ENCODE results near the gene AKT2. TPM values are rescaled to one million over a fixed set of nuclear protein-coding genes. Genes with fewer than 3 reads are reported as not detected.

The AKT2 gene
- total RNA-seq, 1 donor from 2014 or later = 46.4 TPM

GRCh38 chr19:40237791-40238190 lies 47.4 kb downstream of the AKT2 start:
- TF ChIP-seq CTCF (conservative IDR thresholded peaks at IDR 0.05; ENCODE audit: low read depth, low read length) = no peak
- no peak overlapping the region for H3K4me3 ChIP-seq (ENCODE audit: low read depth, low read length)
- no peak for DNase-seq (ENCODE audit: low read depth)

DNA sequence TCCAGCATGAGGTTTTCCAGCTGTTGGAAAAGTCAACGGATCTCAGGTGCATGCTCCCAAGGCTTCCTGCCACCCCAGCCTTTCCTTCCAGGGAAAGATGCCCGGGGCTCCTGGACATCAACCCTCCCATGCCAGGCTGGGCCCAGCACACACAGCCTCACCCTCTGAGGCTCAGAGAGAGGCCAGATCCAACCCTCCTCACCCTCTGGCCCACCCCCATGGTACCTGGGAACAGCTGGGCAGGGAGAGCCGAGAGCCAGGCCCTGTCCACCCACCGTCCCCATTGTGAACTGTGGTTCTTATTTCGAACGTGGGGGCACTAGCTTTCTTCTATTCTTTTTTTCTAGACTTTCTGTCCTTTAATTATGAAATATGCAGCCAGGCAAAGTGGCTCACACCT lies 48.8 kb downstream of the AKT2 start:
- no peak for DNase-seq (ENCODE audit: low read depth)
- no peak overlapping the region for H3K4me3 ChIP-seq (ENCODE audit: low read depth, low read length)
- no peak for TF ChIP-seq CTCF (conservative IDR thresholded peaks at IDR 0.05; ENCODE audit: low read depth, low read length)

- no peak overlapping the region for H3K4me3 ChIP-seq (ENCODE audit: low read depth, low read length)
- no peak for DNase-seq (ENCODE audit: low read depth)
- TF ChIP-seq CTCF (conservative IDR thresholded peaks at IDR 0.05; ENCODE audit: low read depth, low read length) = no peak
These were observed 49.2 kb downstream of the AKT2 start for GRCh38 chr19:40236026-40236355.

DNA sequence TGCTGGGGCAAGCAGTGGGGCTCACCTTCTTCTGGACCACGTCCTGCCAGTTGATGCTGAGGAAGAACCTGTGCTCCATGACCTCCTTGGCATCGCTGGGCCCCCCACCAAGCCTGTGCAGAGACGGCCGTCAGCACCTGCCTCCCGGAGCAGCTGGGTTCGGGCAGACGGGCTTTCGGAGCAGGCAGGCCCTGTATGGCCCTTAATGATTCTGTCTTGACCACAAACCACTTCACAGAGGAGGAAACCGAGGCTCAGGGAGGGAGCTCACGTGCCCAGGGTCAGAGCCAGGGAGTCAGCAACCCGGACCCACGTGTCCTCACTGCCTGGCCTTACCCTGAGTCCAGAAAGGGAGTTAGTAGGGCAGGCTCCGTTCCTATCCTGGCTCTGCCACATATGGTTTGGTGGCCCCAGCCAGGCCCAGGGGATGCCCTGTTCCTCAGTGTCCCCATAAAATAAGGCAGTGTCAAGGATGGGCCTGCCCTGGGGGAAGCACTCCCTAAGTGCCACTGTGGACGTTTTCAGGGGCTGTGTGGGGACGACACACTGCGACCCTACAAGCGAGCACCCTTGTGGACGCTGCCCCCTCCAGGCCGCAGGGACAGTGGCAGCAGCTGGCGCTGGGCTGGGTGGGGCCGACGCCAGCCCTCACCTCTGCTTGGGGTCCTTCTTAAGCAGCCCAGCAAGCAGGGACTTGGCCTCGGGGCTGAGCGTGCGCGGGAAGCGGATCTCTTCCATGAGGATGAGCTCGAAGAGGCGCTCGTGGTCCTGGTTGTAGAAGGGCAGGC lies 49.7 kb downstream of the AKT2 start:
- peak; percentile 26 for TF ChIP-seq CTCF (conservative IDR thresholded peaks at IDR 0.05; ENCODE audit: low read depth, low read length)

GRCh38 chr19:40234429-40235237 lies 50.5 kb downstream of the AKT2 start:
- TF ChIP-seq CTCF (conservative IDR thresholded peaks at IDR 0.05; ENCODE audit: low read depth, low read length) = no peak
- H3K4me3 ChIP-seq (ENCODE audit: low read depth, low read length) = no peak overlapping the region
- no peak for DNase-seq (ENCODE audit: low read depth)

More for the DNA sequence above, 49.7 kb downstream of the AKT2 start:
- DNase-seq (ENCODE audit: low read depth) = no peak
- no peak overlapping the region for H3K4me3 ChIP-seq (ENCODE audit: low read depth, low read length)

DNA sequence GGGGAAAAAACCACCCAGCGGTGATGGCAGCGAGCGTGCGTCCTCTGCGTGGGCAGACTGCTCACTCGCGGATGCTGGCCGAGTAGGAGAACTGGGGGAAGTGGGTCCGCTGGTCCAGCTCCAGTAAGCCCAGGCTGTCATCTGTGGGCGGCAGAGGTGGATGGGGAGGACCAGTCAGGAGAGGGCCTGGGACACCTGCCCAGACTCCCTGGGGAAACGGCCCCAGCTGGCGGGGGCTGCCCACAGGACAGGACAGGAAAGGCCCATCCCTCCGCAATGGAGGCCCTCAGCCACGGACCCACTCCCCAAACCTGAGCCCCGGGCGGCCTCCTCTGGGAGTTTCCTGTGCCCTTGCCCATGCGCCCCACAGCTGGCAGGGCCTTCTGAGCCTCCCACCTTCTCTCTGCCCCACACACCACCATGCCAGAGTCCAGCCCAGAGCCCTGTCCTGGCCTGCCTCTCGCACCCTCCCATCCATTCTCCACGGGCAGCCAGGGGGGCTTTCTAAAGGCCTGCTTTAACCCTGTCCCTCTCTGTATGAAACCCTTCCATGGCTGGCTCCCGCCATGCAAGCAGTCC lies 51.2 kb downstream of the AKT2 start:
- no peak for TF ChIP-seq CTCF (conservative IDR thresholded peaks at IDR 0.05; ENCODE audit: low read depth, low read length)
- no peak overlapping the region for H3K4me3 ChIP-seq (ENCODE audit: low read depth, low read length)
- DNase-seq (ENCODE audit: low read depth) = no peak

All from epithelial cell of proximal tubule (primary cell).